Amygdala (tissue), 56 donors: ENCODE results near the gene DNAJC1.

Source experiments
- DNase-seq, 56 donors: peaks; one replicate each; lab custom pipeline; 2025; lab: John Stamatoyannopoulos, UW

DNAJC1 gene

GRCh38 chr10:21964983-21965665 lies 38.4 kb downstream of the DNAJC1 start:
- DNase-seq = no peak

DNA sequence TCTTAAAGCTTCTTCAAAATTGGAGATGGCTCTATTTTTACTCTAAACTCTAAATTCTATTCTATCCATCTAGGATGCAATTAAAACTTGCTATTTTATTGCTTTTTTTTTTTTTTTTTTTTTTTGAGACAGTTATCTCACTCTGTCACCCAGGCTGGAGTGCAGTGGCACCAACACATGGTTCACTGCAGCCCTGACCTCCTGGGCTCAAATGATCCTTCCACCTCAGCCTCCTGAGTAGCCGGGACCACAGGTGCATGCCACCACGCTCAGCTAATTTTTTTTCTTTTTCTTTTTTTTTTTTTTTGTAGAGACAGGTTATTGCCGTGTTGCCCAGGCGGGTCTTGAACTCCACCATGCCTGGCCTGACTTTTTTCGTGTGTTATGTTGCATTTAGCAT lies 41.2 kb downstream of the DNAJC1 start:
- no peak for DNase-seq

DNA sequence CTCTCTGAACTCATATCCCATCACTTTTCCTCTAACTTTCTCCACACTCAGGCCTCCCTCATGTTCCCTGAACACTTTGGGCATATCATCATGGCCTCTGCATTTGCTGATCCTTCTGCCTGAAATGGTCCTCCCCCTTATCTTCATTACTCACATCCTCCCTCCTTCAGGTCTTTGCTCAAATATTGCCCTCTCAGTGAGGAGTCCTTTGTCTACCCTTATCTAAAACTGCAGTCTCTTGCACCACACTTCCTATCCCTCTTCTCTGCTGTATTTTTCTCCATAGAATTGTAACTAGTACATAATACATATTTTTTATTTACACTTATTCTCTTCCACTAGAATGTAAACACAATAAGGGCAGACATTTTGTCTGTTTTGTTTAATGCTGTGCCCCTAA lies 41.7 kb downstream of the DNAJC1 start:
- DNase-seq = no peak

- DNase-seq = no peak
These were observed 43.5 kb downstream of the DNAJC1 start for GRCh38 chr10:21959998-21960397.

DNA sequence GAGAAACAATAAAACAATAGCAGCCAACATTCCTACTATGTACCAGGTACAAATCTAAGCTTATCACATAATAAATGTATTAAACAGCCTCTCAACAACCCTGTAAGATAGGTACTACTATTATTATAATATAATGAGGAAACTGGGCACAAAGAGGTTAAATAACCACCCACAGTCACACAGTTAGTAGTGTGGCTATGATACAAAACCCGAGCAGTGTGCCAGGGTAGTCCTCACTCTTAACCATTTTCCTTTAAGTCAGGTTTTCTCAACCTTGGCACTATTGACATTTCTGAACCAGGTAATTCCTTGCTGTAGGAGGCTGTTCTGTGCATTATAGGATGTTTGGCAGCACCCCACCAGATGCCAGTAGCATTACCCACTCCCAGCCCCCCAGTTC lies 48.8 kb downstream of the DNAJC1 start:
- no peak for DNase-seq

GRCh38 chr10:21954132-21954531 lies 49.4 kb downstream of the DNAJC1 start:
- DNase-seq = no peak

- DNase-seq = no peak
These were observed 49.9 kb downstream of the DNAJC1 start for GRCh38 chr10:21953585-21954057.

GRCh38 chr10:21950566-21950965 lies 53.0 kb downstream of the DNAJC1 start:
- no peak for DNase-seq

- DNase-seq = no peak
These were observed 56.6 kb downstream of the DNAJC1 start for GRCh38 chr10:21946946-21947345.

DNA sequence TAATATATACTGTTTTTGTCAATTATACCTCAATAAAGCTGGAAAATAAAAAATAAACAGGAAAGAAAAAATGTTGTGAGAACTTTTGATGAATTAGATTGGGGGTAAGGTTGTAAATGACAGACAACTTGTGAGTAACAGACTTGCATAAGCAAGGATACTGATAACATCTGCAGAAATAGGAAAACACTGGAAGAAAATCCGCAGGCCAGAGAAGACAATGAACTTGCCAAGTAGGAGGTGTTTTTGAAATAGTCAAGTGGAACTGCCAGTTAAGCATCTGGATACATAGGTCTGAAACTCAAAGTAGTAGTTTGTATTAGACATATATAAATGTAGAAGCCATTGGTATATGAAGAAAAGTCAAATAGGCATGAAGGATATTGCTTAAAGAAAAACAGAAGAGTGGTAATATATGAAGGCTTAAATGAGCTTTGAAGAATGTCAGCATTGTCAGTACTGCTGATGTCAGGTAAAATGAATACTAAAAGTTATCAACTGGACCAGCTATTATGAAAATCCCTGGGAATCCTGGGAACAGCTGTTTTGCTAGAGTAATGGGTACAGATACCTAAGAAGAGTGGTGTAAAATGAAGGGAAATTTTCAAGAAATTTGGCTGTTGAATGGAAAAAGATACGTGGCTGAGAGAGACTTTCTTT lies 58.7 kb downstream of the DNAJC1 start:
- DNase-seq = no peak

DNA sequence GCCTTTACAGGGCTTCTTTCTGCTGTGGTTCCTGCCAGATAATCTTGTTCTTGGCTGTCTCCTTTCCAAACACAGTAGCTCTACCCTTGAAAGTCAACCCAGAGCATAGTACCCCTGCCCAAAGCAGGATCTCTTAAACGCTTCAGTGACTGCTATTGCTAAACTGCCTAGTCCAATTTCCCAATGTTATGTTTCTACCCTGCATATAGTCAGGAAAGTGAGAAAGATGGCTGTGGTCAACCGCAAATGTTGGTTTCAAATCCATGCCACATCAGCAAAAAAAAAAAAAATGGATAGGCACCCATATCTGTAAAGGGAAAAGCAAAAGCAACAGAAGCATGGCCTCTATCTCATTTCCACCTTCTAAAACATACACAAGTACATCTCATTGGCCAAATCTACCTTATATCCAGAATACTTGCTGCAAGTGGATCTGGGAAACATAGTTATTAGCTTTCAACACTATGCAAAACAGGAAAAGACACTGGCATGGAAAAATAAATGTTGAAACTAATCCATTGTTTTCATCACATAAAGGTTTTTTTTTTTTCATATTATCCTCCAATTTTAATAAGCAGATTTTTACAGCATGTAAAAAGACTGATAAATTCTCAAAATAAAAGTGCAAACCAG lies 59.8 kb downstream of the DNAJC1 start:
- DNase-seq = no peak

- DNase-seq = no peak
These were observed 68.0 kb downstream of the DNAJC1 start for GRCh38 chr10:21935439-21936023.

DNA sequence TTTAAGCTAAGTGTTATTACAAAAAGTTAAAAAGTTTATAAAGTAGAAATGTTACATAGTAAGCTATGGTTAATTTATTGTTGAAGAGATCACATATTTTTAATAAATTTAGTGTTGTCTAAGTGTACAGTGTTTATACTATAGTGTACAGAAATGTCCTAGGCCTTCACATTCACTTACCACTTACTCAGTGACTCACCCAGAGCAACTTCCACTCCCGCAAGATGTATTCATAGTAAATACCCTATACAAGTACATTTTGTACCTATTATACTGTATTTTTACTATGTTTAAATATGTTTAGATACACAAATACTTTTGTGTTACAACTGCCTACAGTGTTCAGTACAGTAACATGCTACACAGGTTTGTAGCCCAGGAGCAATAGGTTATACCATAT lies 69.2 kb downstream of the DNAJC1 start:
- no peak for DNase-seq

DNA sequence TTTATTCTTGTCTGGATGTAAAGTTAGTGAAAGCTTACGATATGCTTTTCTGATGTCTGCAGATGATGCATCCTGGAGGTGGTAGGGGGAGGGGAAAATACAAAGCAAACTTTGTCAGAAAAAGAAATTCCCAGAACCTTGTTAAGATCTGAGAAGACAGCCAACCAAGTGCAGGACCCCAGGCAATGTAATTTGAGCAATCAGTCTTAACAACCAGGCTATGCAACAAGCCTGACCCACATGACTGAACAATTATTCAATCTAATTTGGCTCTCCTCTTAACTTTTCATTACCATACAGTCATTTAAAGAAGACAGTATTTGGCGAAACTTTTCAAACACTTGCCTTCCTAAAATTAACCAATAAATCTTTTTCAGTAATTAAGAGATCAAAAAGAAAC lies 74.5 kb downstream of the DNAJC1 start:
- no peak for DNase-seq

DNA sequence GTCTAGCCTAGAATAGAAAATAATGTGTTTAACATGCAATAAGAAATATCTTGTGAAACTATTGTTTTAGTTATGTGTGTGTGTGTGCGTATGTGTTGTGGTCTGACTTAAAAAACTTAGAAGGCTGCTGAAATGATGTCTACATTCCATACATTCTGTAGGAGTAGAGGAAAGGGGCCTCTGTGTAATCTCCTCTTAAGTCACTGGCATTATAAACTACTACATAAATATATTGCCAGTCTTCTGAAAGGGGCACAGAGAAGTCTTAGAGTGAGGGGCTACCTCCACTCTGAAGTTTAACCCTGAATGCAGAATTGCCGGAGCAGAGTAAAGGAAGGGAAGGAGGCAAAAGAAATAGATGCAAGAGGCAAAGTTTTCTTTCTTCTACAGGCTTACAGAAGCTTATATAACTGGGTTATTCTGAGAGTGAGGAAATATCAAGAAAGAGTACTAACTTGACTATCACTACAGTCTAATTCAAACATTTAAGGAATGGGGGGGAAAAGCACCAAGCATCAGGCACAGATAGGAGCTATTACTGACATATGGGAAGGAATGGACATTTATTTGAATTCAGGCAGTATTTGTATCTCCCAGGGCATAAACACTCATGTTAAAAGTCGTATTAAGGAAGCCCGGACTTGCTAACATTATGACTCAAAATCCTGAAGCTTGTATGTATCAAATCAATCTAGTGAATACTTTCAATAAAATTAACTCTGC lies 75.7 kb downstream of the DNAJC1 start:
- no peak for DNase-seq

GRCh38 chr10:21926949-21927348 lies 76.6 kb downstream of the DNAJC1 start:
- no peak for DNase-seq

DNA sequence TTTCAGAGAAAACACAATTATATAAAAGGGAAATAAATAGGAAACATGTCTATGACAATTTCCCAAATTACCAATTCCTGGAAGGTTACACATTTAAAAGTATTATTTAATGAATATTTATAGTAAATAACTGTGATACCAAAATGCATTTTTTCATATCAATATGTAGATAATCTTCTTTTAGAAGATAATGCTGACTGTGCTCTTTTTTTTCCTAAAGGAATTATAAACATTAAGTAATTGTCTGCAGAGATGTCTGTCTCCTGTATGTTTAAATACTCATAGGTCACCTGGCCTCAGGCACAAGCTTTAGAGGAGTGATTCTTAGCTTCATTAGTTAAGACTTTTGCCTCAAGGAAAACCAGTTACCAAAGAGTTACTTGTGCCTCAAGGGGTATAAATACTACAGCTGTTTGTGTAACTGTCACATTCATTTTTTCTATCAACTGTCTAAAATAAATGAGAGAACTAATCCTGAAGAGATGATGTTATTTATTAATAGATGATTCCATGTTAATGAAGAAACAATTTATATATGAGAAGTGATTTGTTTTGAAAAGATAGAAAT lies 77.1 kb downstream of the DNAJC1 start:
- no peak for DNase-seq

DNA sequence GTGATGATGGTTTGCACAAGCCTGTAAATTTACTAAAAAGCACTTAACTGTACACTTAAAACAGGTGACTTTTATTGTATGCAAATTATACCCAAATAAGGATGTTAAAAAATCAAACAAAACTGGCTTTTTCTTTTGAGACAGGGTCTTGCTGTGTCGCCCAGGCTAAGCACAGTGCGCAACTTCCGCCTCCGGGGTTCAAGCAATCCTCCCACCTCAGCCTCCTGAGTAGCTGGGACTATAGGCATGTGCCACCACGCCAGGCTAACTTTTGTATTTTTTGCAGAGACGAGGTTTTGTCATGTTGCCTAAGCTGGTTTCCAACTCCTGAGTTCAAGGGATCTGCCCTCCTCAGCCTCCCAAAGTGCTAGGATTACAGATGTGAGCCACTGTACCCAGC lies 77.7 kb downstream of the DNAJC1 start:
- no peak for DNase-seq

DNA sequence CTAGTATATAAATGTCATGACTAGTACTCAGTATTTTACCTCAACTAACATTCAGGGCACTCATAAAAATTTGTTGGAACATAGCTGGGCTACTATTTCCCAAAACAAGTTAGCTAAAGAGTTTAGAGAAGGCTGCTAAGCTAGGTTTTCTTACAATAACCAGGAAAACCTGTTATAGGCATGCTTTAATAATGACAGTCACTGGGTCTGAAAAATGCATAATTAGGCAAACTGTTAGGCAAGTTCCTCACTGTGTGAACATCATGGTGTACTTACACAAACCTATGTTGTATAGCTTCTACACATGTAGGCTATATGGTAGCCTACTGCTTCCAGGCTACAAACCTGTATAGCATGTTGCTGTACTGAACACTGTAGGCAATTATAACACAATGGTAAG lies 79.0 kb downstream of the DNAJC1 start:
- DNase-seq = no peak

DNA sequence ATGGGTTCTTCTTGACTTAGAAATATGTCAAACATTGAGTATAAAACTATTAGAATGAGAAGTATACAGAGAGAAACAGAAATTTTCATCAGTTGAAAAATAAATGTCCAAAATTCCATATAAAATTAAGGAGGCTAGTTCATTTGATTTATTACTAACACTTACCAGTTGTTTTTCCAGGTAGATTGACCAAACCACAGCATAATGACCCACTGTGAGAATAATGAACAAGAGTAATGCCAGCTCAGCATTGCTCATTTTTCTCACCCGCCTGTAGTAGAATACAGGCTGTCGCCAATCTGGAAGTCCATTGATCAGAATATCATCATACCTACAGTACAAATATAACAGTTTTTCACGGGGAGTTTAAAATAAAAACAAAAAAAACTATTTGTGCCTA lies 82.9 kb downstream of the DNAJC1 start:
- no peak for DNase-seq

DNA sequence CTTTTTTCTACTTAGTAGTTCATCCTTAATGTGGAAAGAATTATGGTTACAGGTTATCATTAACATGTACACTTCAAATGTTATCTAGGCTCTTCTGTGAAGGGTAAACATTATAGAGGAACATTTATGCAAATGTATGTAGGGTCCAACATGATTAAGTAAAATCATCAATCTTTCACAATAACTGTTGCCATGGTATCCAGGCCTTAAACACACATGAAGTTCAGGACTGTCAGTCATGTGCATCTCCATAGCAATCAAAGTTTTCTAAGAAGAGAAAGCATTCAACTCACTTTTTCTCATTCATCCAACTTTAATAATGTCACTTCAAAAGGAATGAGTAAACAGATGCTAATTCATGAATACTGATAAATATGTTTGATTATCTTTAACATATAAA lies 83.6 kb downstream of the DNAJC1 start:
- no peak for DNase-seq
